Suprapubic skin (tissue), 4 donors: ENCODE data around the gene AAK1. TPM values are rescaled to one million over a fixed set of nuclear protein-coding genes. Genes with fewer than 3 reads are reported as not detected.
"Not testable (repeated sequence)": the region's sequence is repeated elsewhere in the genome, so short reads cannot be mapped to it uniquely, and the experiment has no call there.

Experiments used
- DNase-seq, 2 donors: peaks; one replicate each; pipeline ENCODE4 v3.0.0-alpha.2; 2019; ENCODE audit warnings: low spot score in 2 of 2
- H3K27ac ChIP-seq: fragments of 200-600 bp; sonication (generic); one replicate; pipeline ENCODE4 v1.5.1; 2019
- H3K27me3 ChIP-seq: fragments of 200-600 bp; sonication (generic); one replicate; pipeline ENCODE4 v1.5.1; 2019
- H3K36me3 ChIP-seq: fragments of 200-600 bp; sonication (generic); one replicate; pipeline ENCODE4 v1.5.1; 2019
- H3K4me1 ChIP-seq: fragments of 200-600 bp; sonication (generic); one replicate; pipeline ENCODE4 v1.5.1; 2019
- H3K4me3 ChIP-seq: fragments of 200-600 bp; sonication (generic); one replicate; pipeline ENCODE4 v1.5.1; 2019; ENCODE audit warnings: mild to moderate bottlenecking
- H3K9me3 ChIP-seq: fragments of 200-600 bp; sonication (generic); one replicate; pipeline ENCODE4 v1.5.1; 2019
- EP300 ChIP-seq: sonication (generic); formaldehyde crosslinking; IDR thresholded peaks from one replicate; pipeline ENCODE4 v1.6.1; 2017; ENCODE audit warnings: antibody characterized with exemption
- POLR2A ChIP-seq, 2 donors: fragments of 450-650 bp; IDR thresholded peaks; one replicate each; pipeline ENCODE4 v1.6.1; 2017; ENCODE audit warnings: antibody characterized with exemption in 2 of 2, mild to moderate bottlenecking in 2 of 2, moderate library complexity in 2 of 2
- POLR2AphosphoS5 ChIP-seq, 3 donors: sonication (generic); formaldehyde crosslinking; IDR thresholded peaks; one replicate each; pipeline ENCODE4 v1.6.1; 2017; ENCODE audit warnings: antibody characterized with exemption in 3 of 3
- WGBS: methylation state at CpG from one replicate; pipeline ENCODE4 v1.1.5; 2018; 5-methylcytosine and 5-hydroxymethylcytosine counted together
- total RNA-seq, 4 donors: library from RNA; depleted of rRNA; stranded (reverse); fragments of >200 nt; gene quantifications; one replicate each; pipeline ENCODE4 v1.1.0, GENCODE V29; 2016
- TF ChIP-seq, protein P1 (sequence below), 2 donors: fragments of 200-600 bp in 1 of 2; fragments of 450-650 bp in 1 of 2; sonication (generic) in 1 of 2; IDR thresholded peaks; one replicate each; pipeline ENCODE4 v1.5.1; 2016 to 2019; ENCODE audit warnings: antibody characterized with exemption in 2 of 2, mild to moderate bottlenecking in 1 of 2, moderate library complexity in 1 of 2

The AAK1 gene
- total RNA-seq, 4 donors from 2014 or later, result 26.4 to 48.4 (median 32.7) TPM

DNA sequence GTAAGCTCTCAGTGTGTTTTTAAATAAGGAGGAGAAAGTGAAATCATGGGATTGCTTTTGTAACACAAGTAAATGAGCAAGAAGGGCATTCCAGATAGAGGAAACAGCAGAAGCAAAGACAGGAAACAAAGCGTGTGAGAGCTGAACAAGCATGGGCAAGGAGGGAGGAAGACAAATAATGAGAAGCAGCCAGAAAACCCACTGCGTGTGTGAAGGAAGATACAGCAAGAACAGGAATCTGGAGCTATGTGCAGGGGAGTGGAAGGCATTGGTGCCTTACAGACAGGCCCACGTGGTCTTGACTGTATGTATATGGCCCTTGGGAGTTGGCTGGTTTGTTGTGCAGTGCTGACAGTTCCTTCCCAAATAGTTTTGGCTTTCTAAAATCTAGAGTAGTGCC lies 88.6 kb downstream of the AAK1 start:
- 22% methylated on average over 3 of the region's 3 CpGs for WGBS
- Histone ChIP-seq H3K36me3 (no peaks in the 10 kb centered on the region), H3K27ac (no peak overlapping the region), H3K27me3 (no peaks in the 10 kb centered on the region), H3K4me3 (no peak overlapping the region), H3K4me1 (peaks cover 15% of the 10 kb centered on the region), H3K9me3 (no peaks in the 10 kb centered on the region)
- DNase-seq, result no peak
- TF ChIP-seq, protein P1, sequence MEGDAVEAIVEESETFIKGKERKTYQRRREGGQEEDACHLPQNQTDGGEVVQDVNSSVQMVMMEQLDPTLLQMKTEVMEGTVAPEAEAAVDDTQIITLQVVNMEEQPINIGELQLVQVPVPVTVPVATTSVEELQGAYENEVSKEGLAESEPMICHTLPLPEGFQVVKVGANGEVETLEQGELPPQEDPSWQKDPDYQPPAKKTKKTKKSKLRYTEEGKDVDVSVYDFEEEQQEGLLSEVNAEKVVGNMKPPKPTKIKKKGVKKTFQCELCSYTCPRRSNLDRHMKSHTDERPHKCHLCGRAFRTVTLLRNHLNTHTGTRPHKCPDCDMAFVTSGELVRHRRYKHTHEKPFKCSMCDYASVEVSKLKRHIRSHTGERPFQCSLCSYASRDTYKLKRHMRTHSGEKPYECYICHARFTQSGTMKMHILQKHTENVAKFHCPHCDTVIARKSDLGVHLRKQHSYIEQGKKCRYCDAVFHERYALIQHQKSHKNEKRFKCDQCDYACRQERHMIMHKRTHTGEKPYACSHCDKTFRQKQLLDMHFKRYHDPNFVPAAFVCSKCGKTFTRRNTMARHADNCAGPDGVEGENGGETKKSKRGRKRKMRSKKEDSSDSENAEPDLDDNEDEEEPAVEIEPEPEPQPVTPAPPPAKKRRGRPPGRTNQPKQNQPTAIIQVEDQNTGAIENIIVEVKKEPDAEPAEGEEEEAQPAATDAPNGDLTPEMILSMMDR (IDR thresholded peaks at IDR 0.05), result no peak
- TF ChIP-seq EP300, result no peak
- no peak for TF ChIP-seq POLR2AphosphoS5 (IDR thresholded peaks at IDR 0.05)
- TF ChIP-seq POLR2A (IDR thresholded peaks at IDR 0.05), result no peak

DNA sequence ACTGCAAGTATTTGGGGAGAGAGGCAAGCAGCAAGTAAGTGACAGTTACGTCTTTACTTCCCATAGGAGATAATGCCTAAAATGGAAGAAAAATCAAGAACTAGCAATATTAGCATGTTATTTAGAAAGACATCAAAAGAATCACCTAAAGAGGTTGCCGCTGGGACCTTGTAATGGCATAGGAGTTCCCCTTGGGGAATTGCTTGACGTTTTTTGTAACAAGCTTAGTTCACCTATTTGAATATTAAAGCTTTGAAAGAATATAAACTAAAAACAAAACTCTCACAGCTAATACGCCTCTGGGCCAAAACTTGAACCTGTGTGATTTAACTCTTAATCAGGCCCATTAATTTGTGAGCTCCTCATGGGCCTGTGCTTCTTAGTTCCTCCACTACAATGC lies 89.0 kb downstream of the AAK1 start:
- H3K4me3 ChIP-seq, result no peak overlapping the region
- no peak for DNase-seq
- H3K4me1 ChIP-seq, result peaks cover 13% of the 10 kb centered on the region
- no peaks in the 10 kb centered on the region for H3K36me3 ChIP-seq
- H3K27me3 ChIP-seq, result no peaks in the 10 kb centered on the region
- no peak overlapping the region for H3K27ac ChIP-seq
- no peaks in the 10 kb centered on the region for H3K9me3 ChIP-seq
- 73% methylated on average over 4 of the region's 4 CpGs for WGBS
- TF ChIP-seq EP300 (no peak), POLR2AphosphoS5 (IDR thresholded peaks at IDR 0.05) (no peak), POLR2A (IDR thresholded peaks at IDR 0.05) (no peak)
- TF ChIP-seq, protein P1 (IDR thresholded peaks at IDR 0.05), result no peak

DNA sequence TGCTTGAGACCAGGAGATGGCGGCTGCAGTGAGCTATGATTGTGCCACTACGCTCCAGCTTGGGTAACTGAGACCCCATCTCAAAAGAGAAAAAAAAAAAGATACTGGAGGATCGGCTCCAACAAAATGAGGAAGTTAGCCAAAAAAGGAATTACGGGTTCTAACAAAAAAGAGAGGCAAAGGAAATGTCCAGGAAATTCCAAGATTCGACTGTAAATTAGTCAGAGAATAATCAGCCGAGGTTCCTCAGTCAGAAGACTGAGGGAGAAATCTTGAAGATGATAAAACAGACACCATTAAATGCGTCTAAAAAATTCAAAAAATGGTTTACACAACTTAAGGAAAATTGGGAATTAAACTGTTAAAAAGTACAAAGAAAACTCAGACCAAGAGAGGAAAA lies 89.5 kb downstream of the AAK1 start:
- no peaks in the 10 kb centered on the region for H3K9me3 ChIP-seq
- no peaks in the 10 kb centered on the region for H3K36me3 ChIP-seq
- no peak overlapping the region for H3K27ac ChIP-seq
- DNase-seq, result no peak
- no peak overlapping the region for H3K4me3 ChIP-seq
- TF ChIP-seq POLR2A (IDR thresholded peaks at IDR 0.05), result no peak
- TF ChIP-seq EP300, result no peak
- TF ChIP-seq POLR2AphosphoS5 (IDR thresholded peaks at IDR 0.05), result no peak
- TF ChIP-seq, protein P1 (IDR thresholded peaks at IDR 0.05), result no peak
- H3K27me3 ChIP-seq, result no peaks in the 10 kb centered on the region
- H3K4me1 ChIP-seq, result peaks cover 13% of the 10 kb centered on the region
- 87% methylated on average over 7 of the region's 7 CpGs for WGBS

DNA sequence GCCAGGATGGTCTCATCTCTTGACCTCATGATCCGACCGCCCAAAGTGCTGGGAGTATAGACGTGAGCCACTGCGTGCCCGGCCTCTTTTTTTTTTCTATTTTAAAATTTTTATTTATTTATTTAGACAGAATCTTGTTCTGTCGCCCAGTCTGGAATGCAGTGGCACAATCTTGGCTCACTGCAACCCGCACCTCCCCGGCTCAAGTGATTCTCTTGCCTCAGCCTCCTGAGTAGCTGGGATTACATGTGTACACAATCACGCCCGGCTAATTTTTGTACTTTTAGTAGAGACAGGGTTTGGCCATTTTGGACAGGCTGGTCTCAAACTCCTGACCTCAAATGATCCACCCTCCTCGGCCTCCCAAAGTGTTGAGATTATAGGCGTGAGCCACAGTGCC lies 93.0 kb downstream of the AAK1 start:
- not testable (repeated sequence) for H3K36me3 ChIP-seq, H3K27me3 ChIP-seq, H3K27ac ChIP-seq, DNase-seq, H3K4me3 ChIP-seq, H3K9me3 ChIP-seq
- H3K4me1 ChIP-seq, result peaks cover 12% of the 10 kb centered on the region
- 98% methylated on average over 12 of the region's 12 CpGs for WGBS

DNA sequence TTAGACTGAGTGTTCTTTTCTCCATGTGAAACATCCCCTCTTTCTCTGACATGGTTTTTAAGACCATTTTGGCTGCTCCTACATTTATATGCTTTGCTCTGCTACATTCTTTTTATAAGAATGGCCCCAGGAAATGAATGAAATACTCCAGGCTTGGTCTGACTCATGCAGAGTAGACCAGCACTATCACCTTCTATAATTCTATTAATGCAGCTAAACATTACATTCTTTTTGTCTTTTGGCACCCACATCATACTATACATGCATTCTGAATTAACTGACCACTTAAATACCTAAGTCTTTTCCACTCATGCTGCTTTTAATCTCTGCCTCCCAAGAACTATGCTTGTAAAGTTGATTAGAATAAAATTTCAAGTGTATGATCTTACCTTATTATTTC lies 94.1 kb downstream of the AAK1 start:
- peaks cover 4% of the 10 kb centered on the region for H3K4me1 ChIP-seq
- H3K36me3 ChIP-seq, result no peaks in the 10 kb centered on the region
- H3K27ac ChIP-seq, result no peak overlapping the region
- no peak for DNase-seq
- H3K9me3 ChIP-seq, result no peaks in the 10 kb centered on the region
- H3K27me3 ChIP-seq, result no peaks in the 10 kb centered on the region
- H3K4me3 ChIP-seq, result no peak overlapping the region
- TF ChIP-seq POLR2AphosphoS5 (IDR thresholded peaks at IDR 0.05), result no peak
- TF ChIP-seq POLR2A (IDR thresholded peaks at IDR 0.05), result no peak
- TF ChIP-seq, protein P1 (IDR thresholded peaks at IDR 0.05), result no peak
- TF ChIP-seq EP300, result no peak

DNA sequence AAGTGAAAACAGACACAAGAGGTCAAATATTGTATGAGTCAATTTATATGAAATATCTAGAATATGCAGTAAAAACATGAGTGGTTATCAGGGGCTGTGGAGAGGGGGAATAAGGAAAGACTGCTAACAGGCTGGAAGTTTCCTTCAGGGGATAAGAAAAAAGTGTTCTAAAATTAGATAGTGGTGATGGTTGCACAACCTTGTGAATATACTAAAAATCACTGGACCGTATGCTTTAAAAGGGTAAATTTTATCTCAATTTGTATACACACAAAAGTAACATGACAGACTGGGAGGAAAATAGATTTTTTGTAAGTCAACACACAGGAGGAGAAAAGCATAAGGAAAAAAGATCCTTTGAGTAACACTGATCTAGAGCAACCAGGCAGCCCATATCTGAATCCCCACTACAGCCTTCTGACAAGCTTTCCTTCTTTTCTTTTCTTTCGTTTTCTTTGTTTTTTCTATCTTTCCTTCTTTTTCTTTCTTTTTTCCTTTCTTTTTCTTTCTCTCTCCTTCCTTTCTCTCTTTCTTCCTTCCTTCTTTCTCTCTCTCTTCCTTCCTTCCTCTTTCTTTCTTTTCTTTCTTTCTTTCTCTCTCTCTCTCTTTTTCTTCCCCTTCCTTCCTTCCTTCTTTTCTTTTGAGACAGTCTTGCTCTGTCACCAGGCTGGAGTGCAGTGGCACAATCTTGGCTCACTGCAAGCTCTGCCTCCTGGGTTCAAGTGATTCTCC lies 95.4 kb downstream of the AAK1 start:
- no peak for TF ChIP-seq POLR2A (IDR thresholded peaks at IDR 0.05)
- TF ChIP-seq EP300, result no peak
- TF ChIP-seq, protein P1 (IDR thresholded peaks at IDR 0.05), result no peak
- no peak for TF ChIP-seq POLR2AphosphoS5 (IDR thresholded peaks at IDR 0.05)
- Histone ChIP-seq H3K36me3 (peaks cover under 1% of the 10 kb centered on the region), H3K4me3 (no peak overlapping the region), H3K27me3 (no peaks in the 10 kb centered on the region), H3K27ac (no peak overlapping the region), H3K4me1 (peaks cover 4% of the 10 kb centered on the region), H3K9me3 (no peaks in the 10 kb centered on the region)
- 64% methylated on average over 2 of the region's 2 CpGs for WGBS
- DNase-seq, result no peak
